ENCODE results near the gene SLX4IP.
"Not testable (repeated sequence)": the region's sequence is repeated elsewhere in the genome, so short reads cannot be mapped to it uniquely, and the experiment has no call there.

Gene SLX4IP

GRCh38 chr20:10573951-10574339, 138.8 kb downstream of the SLX4IP start:
- DNase-seq (ENCODE audit: low read depth), result no peak

DNA sequence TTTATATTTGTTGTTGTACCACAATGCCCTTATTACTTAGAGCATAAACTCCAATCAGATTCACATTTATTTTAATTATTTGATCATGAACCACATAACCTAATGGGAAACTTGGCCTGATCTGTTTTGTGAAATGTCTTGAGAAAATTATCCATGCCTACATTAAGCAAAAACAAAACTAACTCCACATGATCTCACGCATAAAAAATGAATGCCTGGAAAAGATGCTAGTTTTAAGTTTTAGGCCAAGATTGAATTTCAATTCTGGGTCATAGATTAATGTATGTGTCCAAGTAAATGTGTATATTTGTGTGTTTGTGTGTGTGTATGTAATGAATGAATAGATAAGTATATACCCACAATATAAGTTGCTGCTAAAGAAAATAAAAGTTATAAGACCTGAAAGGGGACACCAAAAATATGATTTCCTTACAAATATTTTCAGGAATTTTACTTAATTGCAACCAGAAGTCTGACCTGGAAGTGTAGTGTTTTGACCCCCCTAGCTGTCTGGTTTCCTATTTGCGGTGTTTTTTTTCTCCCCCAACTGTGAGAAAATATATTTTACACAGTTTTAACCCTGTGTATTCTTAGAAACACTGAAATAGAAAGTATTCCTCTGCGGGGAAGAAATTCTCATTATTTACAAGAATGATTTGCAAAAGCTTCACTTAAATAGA, 141.4 kb downstream of the SLX4IP start:
- no peak for DNase-seq (ENCODE audit: low read depth)

DNA sequence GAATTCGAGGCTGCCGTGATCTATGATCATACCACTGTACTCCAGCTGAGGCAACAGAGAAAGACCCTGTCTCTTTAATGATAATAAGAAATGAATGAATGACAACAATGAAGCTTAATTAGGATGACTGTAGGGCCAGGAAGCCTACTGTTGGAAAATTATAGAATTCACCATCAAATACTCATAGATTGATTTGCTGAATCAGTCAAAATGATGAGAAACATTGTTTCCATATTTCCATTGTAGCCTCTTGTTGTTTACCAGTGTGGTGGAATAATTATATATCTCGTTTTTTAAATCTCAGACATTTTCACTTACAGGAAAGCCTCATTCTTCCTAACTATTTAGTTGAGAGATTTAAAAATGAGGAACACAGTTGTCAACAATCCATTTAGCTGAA, 142.5 kb downstream of the SLX4IP start:
- no peak for DNase-seq (ENCODE audit: low read depth)

GRCh38 chr20:10578607-10579006, 143.5 kb downstream of the SLX4IP start:
- DNase-seq (ENCODE audit: low read depth), result peak; percentile 76

DNA sequence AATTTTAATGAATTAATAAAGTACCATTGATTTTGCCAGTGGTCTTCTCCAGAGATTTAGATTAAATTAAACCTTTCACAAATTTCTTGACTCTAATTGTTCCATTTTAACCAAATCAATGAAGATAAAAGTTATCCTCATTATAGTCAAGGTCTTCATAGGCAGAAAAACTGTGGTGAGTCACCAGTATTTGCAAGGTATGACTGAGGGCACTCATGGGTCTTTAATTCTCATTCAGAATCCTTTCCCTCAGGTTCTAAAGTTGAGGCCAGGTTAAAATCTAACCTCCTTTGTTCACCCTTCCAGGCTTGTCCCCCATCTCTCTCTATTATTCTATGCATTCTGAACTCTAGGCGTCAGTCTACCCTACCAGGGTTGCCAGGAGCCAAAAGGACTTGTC, 144.8 kb downstream of the SLX4IP start:
- peak; percentile 38 for DNase-seq (ENCODE audit: low read depth)

DNA sequence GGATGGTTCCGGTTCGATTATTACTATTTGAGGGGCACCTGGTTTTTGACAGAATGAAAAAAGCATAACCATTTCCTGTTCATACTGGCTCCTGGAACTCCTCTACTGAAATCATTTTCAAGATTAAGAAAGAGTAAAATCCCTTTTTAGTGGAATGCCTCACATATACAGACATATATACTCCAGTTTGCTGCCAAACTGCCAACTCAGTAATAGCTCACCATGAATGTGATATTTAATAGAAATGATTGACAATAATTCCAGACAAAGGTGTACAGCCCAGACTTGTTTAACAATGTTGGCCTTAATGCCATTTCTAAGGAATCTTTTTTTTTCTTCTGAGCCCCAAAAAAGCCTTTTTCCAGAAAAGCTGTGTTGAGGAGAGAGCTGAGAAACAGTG, 145.6 kb downstream of the SLX4IP start:
- DNase-seq (ENCODE audit: low read depth), result no peak

DNA sequence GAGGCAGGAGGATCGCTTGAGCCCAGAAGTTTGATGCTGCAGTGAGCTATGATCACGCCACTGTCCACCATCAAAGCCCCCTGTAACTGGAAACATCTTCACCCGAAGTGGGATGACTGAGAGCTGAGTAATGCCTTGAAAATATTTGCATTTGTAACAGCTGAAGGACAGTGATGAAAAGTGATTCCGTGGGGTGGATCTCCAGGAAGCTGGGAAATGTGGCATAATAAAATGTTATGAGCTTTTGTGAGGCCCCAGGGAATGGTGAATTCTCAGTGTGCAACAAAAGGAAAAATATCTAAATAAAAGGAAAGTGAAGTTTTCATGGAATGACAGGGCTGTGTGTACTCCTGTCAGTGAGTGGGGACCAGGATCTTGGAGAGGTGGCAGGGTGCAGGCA, 146.7 kb downstream of the SLX4IP start:
- DNase-seq (ENCODE audit: low read depth), result peak; percentile 73

GRCh38 chr20:10584371-10584770, 149.3 kb downstream of the SLX4IP start:
- DNase-seq (ENCODE audit: low read depth), result no peak

DNA sequence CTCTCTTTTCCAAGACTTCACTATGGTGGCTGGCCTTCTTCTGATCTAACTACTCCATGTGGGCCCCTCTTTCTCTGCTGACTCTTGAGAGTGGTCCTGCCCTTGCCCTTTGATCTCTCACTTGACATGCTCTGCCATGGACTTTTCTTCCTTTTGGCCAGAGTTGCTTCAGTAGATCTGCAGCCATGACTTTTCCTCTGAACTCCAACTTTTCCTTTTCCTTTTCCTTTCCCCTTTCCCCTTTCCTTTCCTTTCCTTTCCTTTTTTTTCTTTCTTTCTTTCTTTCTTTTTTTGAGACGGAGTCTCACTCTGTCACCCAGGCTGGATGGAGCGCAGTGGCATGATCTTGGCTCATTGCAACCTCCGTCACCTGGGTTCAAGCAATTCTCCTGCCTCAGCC, 150.2 kb downstream of the SLX4IP start:
- DNase-seq (ENCODE audit: low read depth), result no peak

GRCh38 chr20:10586296-10586695, 151.2 kb downstream of the SLX4IP start:
- DNase-seq (ENCODE audit: low read depth), result no peak

DNA sequence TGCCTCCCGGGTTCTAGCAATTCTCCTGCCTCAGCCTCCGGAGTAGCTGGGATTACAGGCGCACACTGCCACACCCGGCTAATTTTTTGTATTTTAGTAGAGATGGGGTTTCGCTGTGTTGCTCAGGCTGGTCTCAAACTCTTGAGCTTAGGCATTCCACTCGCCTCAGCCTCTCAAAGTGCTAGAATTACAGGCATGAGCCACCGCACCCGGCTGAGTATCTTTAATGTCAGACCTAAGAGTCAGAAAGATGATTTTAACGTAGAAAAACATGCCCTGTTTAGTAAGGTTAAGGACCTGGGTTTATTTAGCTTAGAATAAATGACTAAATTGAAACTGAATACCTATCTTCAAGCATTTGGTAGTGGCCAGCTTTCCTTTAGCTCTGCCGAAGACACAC, 155.3 kb downstream of the SLX4IP start:
- not testable (repeated sequence) for DNase-seq (ENCODE audit: low read depth)

GRCh38 chr20:10590950-10591671, 156.0 kb downstream of the SLX4IP start:
- no peak for DNase-seq (ENCODE audit: low read depth)

- DNase-seq (ENCODE audit: low read depth), result peak; percentile 30
Measured at GRCh38 chr20:10591946-10592521, 156.9 kb downstream of the SLX4IP start.

- no peak for DNase-seq (ENCODE audit: low read depth)
Measured at GRCh38 chr20:10594296-10594868, 159.3 kb downstream of the SLX4IP start.

GRCh38 chr20:10595266-10595665, 160.2 kb downstream of the SLX4IP start:
- no peak for DNase-seq (ENCODE audit: low read depth)

GRCh38 chr20:10595985-10596384, 160.9 kb downstream of the SLX4IP start:
- DNase-seq (ENCODE audit: low read depth), result no peak

- DNase-seq (ENCODE audit: low read depth), result peak; percentile 83
Measured at GRCh38 chr20:10596710-10597121, 161.6 kb downstream of the SLX4IP start.

GRCh38 chr20:10597637-10598036, 162.5 kb downstream of the SLX4IP start:
- no peak for DNase-seq (ENCODE audit: low read depth)

GRCh38 chr20:10602221-10602871, 167.2 kb downstream of the SLX4IP start:
- no peak for DNase-seq (ENCODE audit: low read depth)

DNA sequence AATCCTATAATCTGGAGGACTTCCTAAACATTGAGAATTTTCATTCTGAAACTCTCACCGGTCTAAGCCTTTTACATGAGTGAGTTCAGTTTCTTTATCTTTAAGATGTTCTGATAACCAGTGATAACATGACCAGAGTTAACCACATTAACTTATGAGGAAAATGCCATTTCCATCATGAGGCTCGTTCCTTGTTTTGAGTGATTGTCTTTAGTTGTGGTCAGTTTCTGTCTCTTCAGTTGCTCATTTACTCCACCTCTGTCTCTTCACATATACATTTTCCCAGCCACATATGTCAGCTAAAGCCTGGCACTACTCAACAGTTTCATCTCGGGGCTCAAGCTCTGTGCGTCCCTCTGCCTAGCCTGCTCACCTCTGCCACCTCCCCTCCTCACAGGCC, 168.3 kb downstream of the SLX4IP start:
- DNase-seq (ENCODE audit: low read depth), result no peak

DNA sequence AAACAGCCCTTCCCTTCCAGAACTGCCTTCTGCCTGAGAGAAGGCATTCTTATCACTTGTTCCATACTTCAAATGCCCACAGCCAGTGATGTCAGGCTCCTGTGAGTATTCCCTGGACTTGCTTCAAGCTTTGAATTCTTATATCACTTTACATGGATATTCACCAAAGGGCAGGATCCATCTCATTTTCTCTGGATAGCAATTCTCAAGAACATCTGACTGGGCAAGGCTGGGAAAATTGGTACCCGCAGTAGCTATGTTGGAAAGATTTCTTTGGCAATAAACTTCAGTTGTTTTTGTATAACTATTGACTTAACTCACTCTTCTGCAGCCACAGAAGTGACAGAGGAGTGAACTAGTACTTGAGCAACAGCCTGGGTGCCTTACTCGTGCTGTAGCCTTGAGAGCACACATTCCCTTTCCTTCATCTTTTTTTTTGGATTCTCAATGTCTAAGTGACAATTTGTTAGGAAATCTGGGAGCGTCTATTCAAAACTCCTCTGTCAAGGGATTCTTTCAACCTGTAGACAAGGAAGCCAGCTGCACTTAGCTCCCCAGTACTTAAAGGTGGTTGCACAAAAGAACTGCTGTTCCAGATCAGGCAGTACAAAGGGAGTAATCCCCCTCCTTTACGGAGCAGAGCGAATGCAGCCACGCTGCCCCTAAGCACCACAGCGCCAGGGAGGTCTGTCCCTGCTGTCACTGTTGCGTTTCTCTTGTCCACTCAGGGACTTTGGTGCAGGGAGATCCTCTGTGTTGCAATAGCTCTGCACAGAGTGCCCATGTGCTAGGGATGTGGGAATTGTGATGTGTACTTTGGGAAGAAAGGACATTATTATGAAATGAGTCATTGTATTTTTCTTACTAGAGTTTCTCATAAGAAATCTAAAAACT, 169.1 kb downstream of the SLX4IP start:
- peak; percentile 90 for DNase-seq (ENCODE audit: low read depth)

Measured in ELR (cell line).